Measurements from ENCODE around the gene PRM3. TPM values are rescaled to one million over a fixed set of nuclear protein-coding genes. Genes with fewer than 3 reads are reported as not detected.

PRM3 gene
- total RNA-seq, 8 experiments from 2014 or later = 1.9 TPM; not detected in 7

DNA sequence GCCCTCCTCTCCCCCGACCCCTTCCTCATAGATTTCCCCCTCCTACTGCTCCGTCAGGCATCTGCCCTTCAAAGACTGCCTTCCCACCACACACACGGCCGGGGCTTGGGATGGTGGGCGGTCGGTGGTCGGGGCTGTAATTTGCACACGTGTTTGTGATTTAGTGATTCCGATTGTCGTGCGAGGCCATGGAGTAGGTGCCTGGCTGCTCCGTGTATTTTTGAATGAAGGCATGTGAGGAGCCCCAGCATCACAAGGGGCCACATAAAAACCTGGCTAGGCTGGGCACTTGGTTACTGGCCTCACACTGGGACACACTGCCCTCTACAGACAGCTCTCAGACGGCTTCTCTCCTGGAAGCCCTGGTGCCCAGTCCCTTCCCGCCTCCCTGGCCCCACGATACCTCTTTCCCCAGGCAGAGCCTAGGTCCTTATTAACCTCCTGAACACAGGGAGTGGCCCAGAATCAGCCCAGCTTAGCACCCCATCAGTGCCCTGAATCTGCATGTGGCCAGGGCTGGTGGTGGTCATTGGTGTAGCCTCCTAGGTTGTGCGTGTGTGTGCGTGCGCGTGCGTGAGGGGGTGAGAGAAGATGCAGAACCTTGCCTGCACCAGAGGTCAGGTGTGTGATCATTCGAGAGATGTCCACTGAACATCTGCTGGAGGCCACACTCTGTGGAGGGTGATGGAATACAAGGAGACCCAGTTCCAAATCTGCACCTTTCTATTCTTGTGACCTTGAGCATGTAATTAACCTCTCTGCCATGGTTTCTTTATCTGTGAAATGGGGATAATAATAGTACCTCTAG, 16.1 kb downstream of the PRM3 start:
- Histone ChIP-seq H3K4me1 (replicated peaks in 1 of 2) (peaks cover 2 to 3% of the 10 kb centered on the region in 2 donors), H3K4me3 (peak overlapping the region in 3 of 5 donors; percentile 70 to 75 (median 73)), H3K27ac (no peak overlapping the region)
- ATAC-seq (replicated peaks in 6 of 8) = peak; percentile 6 to 36 (median 17)
- in situ Hi-C loops (cut with MboI; ENCODE audit: low pct_unique_long_range_greater_than_20kb in 2 of 9, low sequenced_read_pairs in 9 of 9, unreplicated experiment in 9 of 9) = loop anchor here (10.0 to 25.0 kb wide), 2 partner anchors 293 to 295 kb away; no protein-coding TSS in a partner anchor
- 33 to 92% (median 90%) methylated on average over 1 to 5 of the region's 21 CpGs; no CpG with 5 or more reads in 7 of the 10 experiments for WGBS, 10 experiments

DNA sequence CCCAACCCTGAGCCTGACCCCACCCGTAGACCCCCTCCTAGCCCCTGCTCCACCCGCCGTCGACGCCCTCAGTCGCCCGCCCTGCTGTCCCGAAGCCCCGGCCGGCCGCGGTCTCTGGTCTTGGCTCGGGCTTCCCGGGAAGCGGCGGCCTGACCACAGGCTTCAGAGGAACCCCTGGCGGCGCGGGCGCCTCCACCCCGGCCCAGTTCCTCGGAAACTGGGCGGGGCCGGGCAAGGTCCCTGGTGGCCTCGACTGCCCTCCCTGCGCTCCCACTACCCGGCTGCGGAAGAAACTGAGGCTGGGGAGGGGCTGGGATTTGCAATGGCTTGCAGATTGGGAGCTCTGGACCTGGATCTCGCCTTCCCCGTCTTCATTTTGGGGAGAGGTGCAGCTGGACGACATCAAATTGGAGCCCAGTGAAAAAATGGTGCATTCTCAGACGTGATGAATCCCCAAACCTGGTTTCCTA, 16.7 kb downstream of the PRM3 start:
- peaks cover 2 to 6% of the 10 kb centered on the region in 2 donors for H3K4me1 ChIP-seq (replicated peaks in 1 of 2)
- in situ Hi-C loops (cut with MboI; ENCODE audit: low pct_unique_long_range_greater_than_20kb in 2 of 9, low sequenced_read_pairs in 9 of 9, unreplicated experiment in 9 of 9) = loop anchor here (10.0 to 25.0 kb wide), 2 partner anchors 292 to 294 kb away; no protein-coding TSS in a partner anchor
- H3K4me3 ChIP-seq = peak overlapping the region; percentile 70 to 92 (median 75)
- H3K27ac ChIP-seq = peak overlapping the region in 1 of 2 donors; percentile 72
- peak; percentile 1 to 11 (median 4) for ATAC-seq (replicated peaks in 6 of 8)
- WGBS, 10 experiments = 0% methylated on average over 2 of the region's 32 CpGs; no CpG with 5 or more reads in 9 of the 10 experiments

DNA sequence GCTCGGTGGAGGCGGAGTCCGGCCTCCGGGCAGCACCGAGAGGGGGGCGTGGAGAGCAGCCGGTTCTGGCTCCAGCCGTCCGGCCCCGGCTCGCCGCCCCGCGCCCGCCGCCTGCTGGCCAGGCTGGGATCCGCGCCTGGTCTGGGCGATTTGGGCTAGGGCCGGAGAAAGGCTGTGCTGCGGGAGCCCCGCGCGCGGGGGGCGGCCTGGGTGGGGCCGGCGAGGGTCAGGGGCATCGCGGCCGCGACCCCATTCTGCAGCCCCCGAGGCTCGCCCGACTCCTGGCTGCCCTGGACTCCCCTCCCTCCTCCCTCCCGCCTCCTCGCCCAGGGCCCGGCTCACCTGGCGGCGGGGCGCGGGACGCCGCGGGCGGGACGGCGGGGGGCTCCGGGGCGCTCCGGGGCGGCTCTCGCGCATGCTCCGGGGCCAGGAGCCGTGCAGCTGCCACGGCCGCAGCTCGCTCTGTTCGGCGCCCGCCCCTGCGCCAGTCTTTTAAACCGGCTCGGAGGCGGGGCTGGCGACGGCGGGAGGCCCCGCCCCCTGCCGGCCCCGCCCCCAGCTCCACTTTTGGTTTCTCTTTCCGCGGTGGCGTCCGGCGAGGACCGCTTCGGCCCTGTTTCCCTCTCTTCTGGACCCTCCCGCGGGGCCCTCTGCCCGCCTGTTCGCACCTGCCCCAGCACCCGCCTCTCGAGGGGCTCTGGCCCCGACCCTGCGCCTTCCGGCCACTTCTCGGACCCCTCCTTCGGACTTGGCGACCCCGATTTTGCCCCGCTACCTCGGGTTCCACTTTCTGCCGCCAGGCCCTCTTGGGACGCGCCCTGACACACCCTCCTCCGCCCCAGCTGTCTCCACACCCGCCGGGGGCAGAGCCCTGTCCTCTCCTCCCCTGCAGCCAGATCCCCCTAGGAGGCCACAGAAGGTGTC, 17.4 kb downstream of the PRM3 start, which contains the start of gene SOCS1:
Gene SOCS1, minus strand, starts transcription at position 468 of the 924 bp plus-strand sequence. CDS start 726 bp downstream, outside the sequence.
- Histone ChIP-seq H3K27ac (peak within 1 kb of the TSS; percentile 68 to 75), H3K4me3 (peak within 1 kb of the TSS; percentile 70 to 92 (median 75)), H3K4me1 (replicated peaks in 1 of 2) (peaks cover 2 to 6% of the 10 kb centered on the region in 2 donors)
- in situ Hi-C loops (cut with MboI; ENCODE audit: low pct_unique_long_range_greater_than_20kb in 2 of 9, low sequenced_read_pairs in 9 of 9, unreplicated experiment in 9 of 9) = loop anchor here (10.0 to 25.0 kb wide), 2 partner anchors 291 to 294 kb away; no protein-coding TSS in a partner anchor
- 0% methylated on average over 1 to 2 of the region's 100 CpGs; no CpG with 5 or more reads in 8 of the 10 experiments for WGBS, 10 experiments
- peak; percentile 53 to 84 (median 78) for ATAC-seq (replicated peaks in 6 of 8)

DNA sequence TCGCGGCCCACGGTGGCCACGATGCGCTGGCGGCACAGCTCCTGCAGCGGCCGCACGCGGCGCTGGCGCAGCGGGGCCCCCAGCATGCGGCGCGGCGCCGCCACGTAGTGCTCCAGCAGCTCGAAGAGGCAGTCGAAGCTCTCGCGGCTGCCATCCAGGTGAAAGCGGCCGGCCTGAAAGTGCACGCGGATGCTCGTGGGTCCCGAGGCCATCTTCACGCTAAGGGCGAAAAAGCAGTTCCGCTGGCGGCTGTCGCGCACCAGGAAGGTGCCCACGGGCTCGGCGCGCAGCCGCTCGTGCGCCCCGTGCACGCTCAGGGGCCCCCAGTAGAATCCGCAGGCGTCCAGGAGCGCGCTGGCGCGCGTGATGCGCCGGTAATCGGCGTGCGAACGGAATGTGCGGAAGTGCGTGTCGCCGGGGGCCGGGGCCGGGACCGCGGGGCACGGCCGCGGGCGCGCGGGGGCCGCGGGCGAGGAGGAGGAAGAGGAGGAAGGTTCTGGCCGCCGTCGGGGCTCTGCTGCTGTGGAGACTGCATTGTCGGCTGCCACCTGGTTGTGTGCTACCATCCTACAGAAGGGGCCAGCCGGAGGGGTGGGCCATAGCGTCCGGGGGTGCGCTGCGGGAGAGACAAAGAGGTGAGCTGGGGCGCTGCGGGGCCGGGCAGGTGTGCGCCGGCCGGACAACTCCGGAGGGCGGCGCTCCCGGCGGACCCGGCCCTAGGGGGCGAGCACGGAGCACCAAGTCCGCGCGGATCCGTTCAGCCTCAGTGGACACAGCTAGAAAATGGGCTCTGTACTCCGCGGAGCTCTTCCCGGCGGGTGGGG, 18.3 kb downstream of the PRM3 start:
- peak in 5 of 8 experiments; percentile 1 to 8 (median 6) for ATAC-seq (replicated peaks in 6 of 8)
- in situ Hi-C loops (cut with MboI; ENCODE audit: low pct_unique_long_range_greater_than_20kb in 2 of 9, low sequenced_read_pairs in 9 of 9, unreplicated experiment in 9 of 9) = loop anchor here (10.0 to 25.0 kb wide), 2 partner anchors 290 to 293 kb away; no protein-coding TSS in a partner anchor
- H3K27ac ChIP-seq = peak overlapping the region in 1 of 2 donors; percentile 6

GRCh38 chr16:11253995-11254912, 19.2 kb downstream of the PRM3 start:
- no peak for ATAC-seq (replicated peaks in 6 of 8)
- H3K27ac ChIP-seq = no peak overlapping the region
- H3K4me3 ChIP-seq = peak overlapping the region; percentile 70 to 92 (median 75)
- H3K4me1 ChIP-seq (replicated peaks in 1 of 2) = peaks cover 2 to 6% of the 10 kb centered on the region in 2 donors
- in situ Hi-C loops (cut with MboI; ENCODE audit: low pct_unique_long_range_greater_than_20kb in 2 of 9, low sequenced_read_pairs in 9 of 9, unreplicated experiment in 9 of 9) = loop anchor here (10.0 to 25.0 kb wide), 2 partner anchors 289 to 292 kb away; no protein-coding TSS in a partner anchor
- 0 to 75% (median 47%) methylated on average over 5 to 16 of the region's 29 CpGs; no CpG with 5 or more reads in 2 of the 10 experiments for WGBS, 10 experiments

More for the DNA sequence above, 18.3 kb downstream of the PRM3 start:
- 0 to 5% (median 2%) methylated on average over 8 to 15 of the region's 105 CpGs; no CpG with 5 or more reads in 7 of the 10 experiments for WGBS, 10 experiments
- Histone ChIP-seq H3K4me1 (replicated peaks in 1 of 2) (peaks cover 2 to 6% of the 10 kb centered on the region in 2 donors), H3K4me3 (peak overlapping the region; percentile 70 to 92 (median 75))

GRCh38 chr16:11253009-11253994, 20.1 kb downstream of the PRM3 start:
- ATAC-seq (replicated peaks in 6 of 8) = no peak
- H3K27ac ChIP-seq = no peak overlapping the region
- in situ Hi-C loops (cut with MboI; ENCODE audit: low pct_unique_long_range_greater_than_20kb in 2 of 9, low sequenced_read_pairs in 9 of 9, unreplicated experiment in 9 of 9) = loop anchor here (10.0 to 25.0 kb wide), 2 partner anchors 289 to 291 kb away; no protein-coding TSS in a partner anchor
- 20 to 100% (median 83%) methylated on average over 1 to 3 of the region's 5 CpGs; no CpG with 5 or more reads in 5 of the 10 experiments for WGBS, 10 experiments
- peaks cover 2 to 6% of the 10 kb centered on the region in 2 donors for H3K4me1 ChIP-seq (replicated peaks in 1 of 2)
- H3K4me3 ChIP-seq = no peak overlapping the region

- in situ Hi-C loops (cut with MboI; ENCODE audit: low pct_unique_long_range_greater_than_20kb in 2 of 9, low sequenced_read_pairs in 9 of 9, unreplicated experiment in 9 of 9) = loop anchor here (10.0 to 25.0 kb wide), 2 partner anchors 288 to 290 kb away; no protein-coding TSS in a partner anchor
- WGBS, 10 experiments = 60 to 100% (median 86%) methylated on average over 1 to 5 of the region's 8 CpGs; no CpG with 5 or more reads in 2 of the 10 experiments
- ATAC-seq (replicated peaks in 6 of 8) = no peak
- Histone ChIP-seq H3K27ac (no peak overlapping the region), H3K4me3 (no peak overlapping the region), H3K4me1 (replicated peaks in 1 of 2) (peaks cover 2 to 6% of the 10 kb centered on the region in 2 donors)
Measured at GRCh38 chr16:11252482-11252931, 20.9 kb downstream of the PRM3 start.

DNA sequence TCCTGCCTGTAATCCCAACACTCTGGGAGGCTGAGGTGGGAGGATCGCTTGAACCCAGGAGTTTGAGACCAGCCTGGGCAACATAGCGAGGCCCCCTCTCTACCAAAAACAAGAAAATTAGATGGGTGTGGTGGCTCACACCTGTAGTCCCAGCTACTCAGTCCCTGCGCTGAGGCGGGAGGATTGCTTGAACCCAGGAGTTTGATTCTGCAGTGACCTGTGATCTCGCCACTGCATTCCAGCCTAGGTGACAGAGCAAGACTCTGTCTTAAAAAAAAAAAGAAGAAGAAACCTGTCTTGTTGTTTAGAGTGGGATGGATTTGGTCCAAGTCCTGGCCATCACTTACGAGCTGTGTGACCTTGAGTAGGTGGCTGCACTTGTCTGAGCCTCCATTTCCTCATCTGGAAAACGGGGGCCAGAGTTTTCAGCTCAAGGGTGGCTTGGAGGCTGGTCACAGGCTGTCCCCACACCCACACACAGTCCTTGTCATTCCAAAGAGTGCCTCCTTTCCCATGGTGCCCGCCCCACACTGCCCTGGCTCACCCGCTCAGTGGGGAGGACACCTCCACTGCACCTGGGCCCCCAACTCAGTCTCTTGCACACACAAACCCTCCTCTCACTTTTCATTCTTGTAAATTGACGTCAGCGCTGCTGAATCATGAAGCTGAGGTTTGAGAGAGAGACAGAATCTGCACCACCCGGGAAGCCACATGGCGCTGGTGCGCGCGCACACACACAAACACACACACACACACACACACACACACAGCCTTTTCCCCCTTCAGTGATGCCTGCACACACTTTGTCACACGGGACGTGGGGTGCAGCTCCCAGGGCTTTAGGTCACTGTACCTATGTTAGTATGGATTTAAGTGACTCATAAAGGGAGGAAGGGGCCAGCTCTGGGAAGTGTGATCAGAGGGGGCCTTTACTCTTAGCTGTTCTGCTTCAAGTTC, 21.6 kb downstream of the PRM3 start:
- 54 to 100% (median 90%) methylated on average over 1 to 6 of the region's 18 CpGs; no CpG with 5 or more reads in 2 of the 10 experiments for WGBS, 10 experiments
- Histone ChIP-seq H3K4me1 (replicated peaks in 1 of 2) (peaks cover 2 to 6% of the 10 kb centered on the region in 2 donors), H3K4me3 (no peak overlapping the region), H3K27ac (no peak overlapping the region)
- in situ Hi-C loops (cut with MboI; ENCODE audit: low pct_unique_long_range_greater_than_20kb in 2 of 9, low sequenced_read_pairs in 9 of 9, unreplicated experiment in 9 of 9) = loop anchor here (10.0 to 25.0 kb wide), 2 partner anchors 287 to 290 kb away; no protein-coding TSS in a partner anchor
- ATAC-seq (replicated peaks in 6 of 8) = peak in 1 of 8 experiments; percentile 0
